Neural progenitor cell (in vitro differentiated cells): ENCODE results near the gene KCTD19.

Source experiments
- EZH2 ChIP-seq: fragments of 200-600 bp; sonication (generic); IDR thresholded peaks from 2 replicates; pipeline ENCODE4 v1.6.1; 2017; ENCODE audit warnings: antibody characterized with exemption, mild to moderate bottlenecking, moderate library complexity
- TF ChIP-seq, protein P1 (sequence below): fragments of 200-600 bp; sonication (generic); IDR thresholded peaks from 2 replicates; pipeline ENCODE4 v1.5.1; 2017; ENCODE audit warnings: antibody characterized with exemption, mild to moderate bottlenecking

DNA sequence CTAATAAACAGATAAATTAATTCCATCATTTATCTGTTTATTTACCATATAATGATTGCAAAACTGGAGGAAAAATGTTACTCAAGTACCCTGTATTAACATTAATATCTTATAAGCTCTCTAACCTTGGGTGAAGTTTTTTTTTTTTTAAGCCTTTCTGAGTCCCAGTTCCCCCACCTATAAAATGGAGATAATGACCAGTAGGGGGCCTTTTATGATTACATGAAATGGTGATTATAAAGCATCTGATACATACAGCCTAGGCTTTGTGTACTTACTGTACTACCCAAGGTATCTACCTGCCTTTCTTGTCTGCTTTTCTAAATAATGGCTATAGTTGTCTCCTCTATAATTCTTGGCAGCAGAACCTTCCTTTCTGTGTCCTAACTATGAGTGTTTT lies 22.6 kb upstream of the KCTD19 start:
- no peak for TF ChIP-seq EZH2
- TF ChIP-seq, protein P1, sequence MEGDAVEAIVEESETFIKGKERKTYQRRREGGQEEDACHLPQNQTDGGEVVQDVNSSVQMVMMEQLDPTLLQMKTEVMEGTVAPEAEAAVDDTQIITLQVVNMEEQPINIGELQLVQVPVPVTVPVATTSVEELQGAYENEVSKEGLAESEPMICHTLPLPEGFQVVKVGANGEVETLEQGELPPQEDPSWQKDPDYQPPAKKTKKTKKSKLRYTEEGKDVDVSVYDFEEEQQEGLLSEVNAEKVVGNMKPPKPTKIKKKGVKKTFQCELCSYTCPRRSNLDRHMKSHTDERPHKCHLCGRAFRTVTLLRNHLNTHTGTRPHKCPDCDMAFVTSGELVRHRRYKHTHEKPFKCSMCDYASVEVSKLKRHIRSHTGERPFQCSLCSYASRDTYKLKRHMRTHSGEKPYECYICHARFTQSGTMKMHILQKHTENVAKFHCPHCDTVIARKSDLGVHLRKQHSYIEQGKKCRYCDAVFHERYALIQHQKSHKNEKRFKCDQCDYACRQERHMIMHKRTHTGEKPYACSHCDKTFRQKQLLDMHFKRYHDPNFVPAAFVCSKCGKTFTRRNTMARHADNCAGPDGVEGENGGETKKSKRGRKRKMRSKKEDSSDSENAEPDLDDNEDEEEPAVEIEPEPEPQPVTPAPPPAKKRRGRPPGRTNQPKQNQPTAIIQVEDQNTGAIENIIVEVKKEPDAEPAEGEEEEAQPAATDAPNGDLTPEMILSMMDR: peak; percentile 37
